Measurements from ENCODE around the gene FGF14. TPM values are rescaled to one million over a fixed set of nuclear protein-coding genes. Genes with fewer than 3 reads are reported as not detected.

The FGF14 gene
- total RNA-seq (not detected), polyA plus RNA-seq (not detected)

DNA sequence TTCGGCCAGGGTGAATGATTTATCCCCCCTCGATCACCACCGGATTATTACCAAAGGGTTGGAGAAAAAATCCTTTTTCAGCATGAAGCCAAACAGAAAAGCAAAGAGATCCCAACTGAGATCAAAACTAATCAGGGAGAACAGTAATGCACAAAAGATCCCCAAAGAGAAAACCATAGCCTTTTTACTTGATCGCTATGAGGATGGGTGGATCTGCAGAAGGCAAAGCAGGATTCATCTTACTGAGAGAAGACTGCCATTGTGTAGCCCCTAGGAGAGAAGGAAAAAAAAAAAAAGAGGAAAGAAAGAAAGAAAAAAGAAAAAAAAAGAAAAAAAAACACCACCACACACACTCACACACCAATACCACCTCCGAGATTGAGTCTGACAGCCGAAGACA is at the start of gene FGF14:
FGF14 (minus strand) TSS at position 283 of the 400 bp plus-strand sequence.
- peak within 1 kb of the TSS in 1 of 8 donors; percentile 71 for H3K27ac Mint-ChIP-seq
- ChIA-PET POLR2A (no interaction called here), CTCF (no interaction called here)

GRCh38 chr13:102443249-102443648 is 41.4 kb upstream of the FGF14 start:
- Histone ChIP-seq H3K36me3 (ENCODE audit: insufficient read depth, low read length) (no peaks in the 10 kb centered on the region), H3K27me3 (ENCODE audit: insufficient read depth, low read length, poor library complexity, severe bottlenecking) (no peaks in the 10 kb centered on the region), H3K4me1 (ENCODE audit: insufficient read depth, low read length) (no peaks in the 10 kb centered on the region), H3K4me3 (ENCODE audit: low read length) (no peak overlapping the region), H3K27ac (ENCODE audit: low read depth, low read length) (no peak overlapping the region), H3K9me3 (ENCODE audit: low read length) (no peaks in the 10 kb centered on the region)
- no peak overlapping the region for H3K4me3 Mint-ChIP-seq
- peaks cover 26 to 48% of the 10 kb centered on the region in 2 donors for H3K27me3 Mint-ChIP-seq
- peaks cover 0 to 8% (median 0%) of the 10 kb centered on the region in 5 donors for H3K9me3 Mint-ChIP-seq
- peaks cover 0 to 12% (median 0%) of the 10 kb centered on the region in 3 donors for H3K36me3 Mint-ChIP-seq
- H3K27ac Mint-ChIP-seq = no peak overlapping the region
- ChIA-PET CTCF (interaction anchor here (1.5 kb wide), 1 partner anchor 12 kb away, joined by 3 read pairs; no protein-coding TSS in a partner anchor), POLR2A (no interaction called here)
- H3K4me1 Mint-ChIP-seq = no peaks in the 10 kb centered on the region
- DNase-seq = no peak

More for the DNA sequence above, at the start of gene FGF14:
- peak within 1 kb of the TSS; percentile 58 to 81 (median 79) for H3K4me3 Mint-ChIP-seq
- H3K36me3 ChIP-seq (ENCODE audit: insufficient read depth, low read length) = no peaks in the 10 kb centered on the region
- DNase-seq = no peak
- H3K9me3 Mint-ChIP-seq = no peaks in the 10 kb centered on the region
- peaks cover 25 to 31% (median 29%) of the 10 kb centered on the region in 3 donors for H3K4me1 Mint-ChIP-seq
- no peak within 1 kb of the TSS for H3K4me3 ChIP-seq (ENCODE audit: low read length)
- no peaks in the 10 kb centered on the region for H3K9me3 ChIP-seq (ENCODE audit: low read length)
- peaks cover 39% of the 10 kb centered on the region for H3K27me3 ChIP-seq (ENCODE audit: insufficient read depth, low read length, poor library complexity, severe bottlenecking)
- H3K36me3 Mint-ChIP-seq = peaks cover 0 to 1% (median 0%) of the 10 kb centered on the region in 3 donors
- H3K27ac ChIP-seq (ENCODE audit: low read depth, low read length) = no peak within 1 kb of the TSS
- peaks cover 44 to 68% of the 10 kb centered on the region in 2 donors for H3K27me3 Mint-ChIP-seq
- H3K4me1 ChIP-seq (ENCODE audit: insufficient read depth, low read length) = peaks cover 22% of the 10 kb centered on the region

DNA sequence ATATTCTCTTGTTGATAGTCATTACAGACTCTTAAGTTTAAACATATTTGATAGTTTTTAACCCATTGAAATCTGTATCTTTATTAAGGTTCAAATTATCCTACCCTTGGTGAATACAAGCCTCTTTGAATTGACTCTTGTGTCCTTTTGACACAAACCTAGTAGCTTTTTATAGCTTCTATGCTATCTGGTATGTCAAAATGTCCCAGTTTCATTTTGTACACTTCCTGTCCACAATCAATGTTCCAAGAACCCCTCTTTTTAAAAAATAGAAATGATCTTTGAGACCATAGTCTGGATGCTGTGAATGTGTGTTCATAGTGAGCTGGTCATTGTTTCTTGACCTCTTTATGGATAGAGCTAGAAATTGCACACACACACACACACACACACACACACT is 39.2 kb upstream of the FGF14 start:
- H3K4me3 Mint-ChIP-seq = no peak overlapping the region
- DNase-seq = no peak
- Histone ChIP-seq H3K4me3 (ENCODE audit: low read length) (no peak overlapping the region), H3K4me1 (ENCODE audit: insufficient read depth, low read length) (no peaks in the 10 kb centered on the region), H3K9me3 (ENCODE audit: low read length) (no peaks in the 10 kb centered on the region), H3K36me3 (ENCODE audit: insufficient read depth, low read length) (no peaks in the 10 kb centered on the region), H3K27ac (ENCODE audit: low read depth, low read length) (no peak overlapping the region), H3K27me3 (ENCODE audit: insufficient read depth, low read length, poor library complexity, severe bottlenecking) (no peaks in the 10 kb centered on the region)
- ChIA-PET POLR2A (no interaction called here), CTCF (no interaction called here)
- H3K27ac Mint-ChIP-seq = no peak overlapping the region
- H3K27me3 Mint-ChIP-seq = peaks cover 26 to 43% of the 10 kb centered on the region in 2 donors
- peaks cover 0 to 12% (median 0%) of the 10 kb centered on the region in 3 donors for H3K36me3 Mint-ChIP-seq
- H3K9me3 Mint-ChIP-seq = peaks cover 0 to 8% (median 0%) of the 10 kb centered on the region in 5 donors
- H3K4me1 Mint-ChIP-seq = no peaks in the 10 kb centered on the region

GRCh38 chr13:102440259-102440936 is 38.5 kb upstream of the FGF14 start:
- H3K36me3 ChIP-seq (ENCODE audit: insufficient read depth, low read length) = no peaks in the 10 kb centered on the region
- no peak for DNase-seq
- no peaks in the 10 kb centered on the region for H3K4me1 ChIP-seq (ENCODE audit: insufficient read depth, low read length)
- Mint-ChIP-seq H3K27ac (peak overlapping the region in 1 of 8 donors; percentile 4), H3K36me3 (peaks cover 0 to 12% (median 0%) of the 10 kb centered on the region in 3 donors), H3K9me3 (peaks cover 0 to 9% (median 3%) of the 10 kb centered on the region in 5 donors), H3K4me3 (no peak overlapping the region), H3K27me3 (peaks cover 25 to 44% of the 10 kb centered on the region in 2 donors), H3K4me1 (no peaks in the 10 kb centered on the region)
- no peak overlapping the region for H3K4me3 ChIP-seq (ENCODE audit: low read length)
- POLR2A ChIA-PET = interaction anchor here (0.7 kb wide), 1 partner anchor 215 kb away, joined by 4 read pairs; no protein-coding TSS in a partner anchor
- no peaks in the 10 kb centered on the region for H3K27me3 ChIP-seq (ENCODE audit: insufficient read depth, low read length, poor library complexity, severe bottlenecking)
- no peaks in the 10 kb centered on the region for H3K9me3 ChIP-seq (ENCODE audit: low read length)
- CTCF ChIA-PET = no interaction called here
- no peak overlapping the region for H3K27ac ChIP-seq (ENCODE audit: low read depth, low read length)

DNA sequence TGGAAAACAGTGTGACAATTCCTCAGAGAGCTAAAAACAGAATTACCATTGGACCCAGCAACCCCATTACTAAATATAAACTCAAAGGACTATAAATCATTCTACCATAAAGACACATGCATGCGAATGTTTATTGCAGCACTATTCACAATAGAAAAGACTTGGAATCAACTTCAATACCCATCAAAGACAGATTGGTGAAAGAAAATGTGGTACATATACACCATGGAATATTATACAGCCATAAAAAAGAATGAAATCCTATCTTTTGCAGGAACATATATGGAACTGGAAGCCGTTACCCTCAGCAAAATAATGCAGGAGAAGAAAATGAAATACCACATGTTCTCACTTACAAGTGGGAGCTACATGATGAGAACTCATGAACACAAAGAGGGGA is 20.8 kb upstream of the FGF14 start:
- no peaks in the 10 kb centered on the region for H3K27me3 ChIP-seq (ENCODE audit: insufficient read depth, low read length, poor library complexity, severe bottlenecking)
- Mint-ChIP-seq H3K27me3 (peaks cover 4 to 22% of the 10 kb centered on the region in 2 donors), H3K9me3 (peaks cover 28 to 36% (median 35%) of the 10 kb centered on the region in 5 donors), H3K36me3 (peaks cover 0 to 4% (median 0%) of the 10 kb centered on the region in 3 donors), H3K27ac (no peak overlapping the region), H3K4me3 (no peak overlapping the region), H3K4me1 (no peaks in the 10 kb centered on the region)
- ChIA-PET CTCF (no interaction called here), POLR2A (no interaction called here)
- H3K36me3 ChIP-seq (ENCODE audit: insufficient read depth, low read length) = no peaks in the 10 kb centered on the region
- H3K9me3 ChIP-seq (ENCODE audit: low read length) = no peaks in the 10 kb centered on the region
- no peak overlapping the region for H3K27ac ChIP-seq (ENCODE audit: low read depth, low read length)
- H3K4me1 ChIP-seq (ENCODE audit: insufficient read depth, low read length) = no peaks in the 10 kb centered on the region
- no peak for DNase-seq
- no peak overlapping the region for H3K4me3 ChIP-seq (ENCODE audit: low read length)

GRCh38 chr13:102405499-102406100 is 3.8 kb upstream of the FGF14 start:
- H3K27ac Mint-ChIP-seq = no peak overlapping the region
- H3K4me3 ChIP-seq (ENCODE audit: low read length) = no peak overlapping the region
- peaks cover 17 to 19% (median 19%) of the 10 kb centered on the region in 3 donors for H3K4me1 Mint-ChIP-seq
- H3K4me3 Mint-ChIP-seq = no peak overlapping the region
- H3K27me3 ChIP-seq (ENCODE audit: insufficient read depth, low read length, poor library complexity, severe bottlenecking) = peaks cover 27% of the 10 kb centered on the region
- DNase-seq = no peak
- CTCF ChIA-PET = no interaction called here
- POLR2A ChIA-PET = no interaction called here
- H3K9me3 ChIP-seq (ENCODE audit: low read length) = no peaks in the 10 kb centered on the region
- H3K36me3 ChIP-seq (ENCODE audit: insufficient read depth, low read length) = no peaks in the 10 kb centered on the region
- H3K27me3 Mint-ChIP-seq = peaks cover 42 to 80% of the 10 kb centered on the region in 2 donors
- peaks cover 0 to 1% (median 0%) of the 10 kb centered on the region in 3 donors for H3K36me3 Mint-ChIP-seq
- no peak overlapping the region for H3K27ac ChIP-seq (ENCODE audit: low read depth, low read length)
- H3K9me3 Mint-ChIP-seq = no peaks in the 10 kb centered on the region
- H3K4me1 ChIP-seq (ENCODE audit: insufficient read depth, low read length) = peaks cover 19% of the 10 kb centered on the region

DNA sequence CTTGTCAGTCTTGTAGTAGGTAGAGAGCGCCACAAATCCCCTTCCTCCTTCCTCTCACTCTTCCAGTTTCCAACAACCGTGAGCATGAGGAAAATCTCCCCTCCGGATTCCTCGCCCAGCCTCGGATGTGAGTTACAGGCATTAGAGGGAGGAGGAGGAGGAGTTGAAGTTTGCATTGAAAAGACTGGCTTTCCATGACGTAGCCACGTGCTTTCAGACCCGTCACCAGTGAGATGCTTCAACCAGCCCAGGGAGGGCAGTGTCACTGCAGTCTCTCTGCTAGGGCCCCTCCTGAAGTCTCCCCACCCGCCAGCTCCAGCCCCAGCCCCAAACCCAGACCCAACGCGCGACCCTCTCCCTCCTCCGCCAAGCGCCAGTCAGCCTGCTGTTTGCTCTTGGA is 442 bp upstream of the FGF14 start:
- H3K4me3 ChIP-seq (ENCODE audit: low read length) = no peak overlapping the region
- H3K9me3 Mint-ChIP-seq = no peaks in the 10 kb centered on the region
- H3K27me3 Mint-ChIP-seq = peaks cover 43 to 69% of the 10 kb centered on the region in 2 donors
- no peaks in the 10 kb centered on the region for H3K36me3 ChIP-seq (ENCODE audit: insufficient read depth, low read length)
- H3K27ac ChIP-seq (ENCODE audit: low read depth, low read length) = no peak overlapping the region
- H3K4me1 Mint-ChIP-seq = peaks cover 25 to 31% (median 29%) of the 10 kb centered on the region in 3 donors
- no peaks in the 10 kb centered on the region for H3K9me3 ChIP-seq (ENCODE audit: low read length)
- H3K4me3 Mint-ChIP-seq = peak overlapping the region in 6 of 7 donors; percentile 21 to 63 (median 55)
- POLR2A ChIA-PET = no interaction called here
- CTCF ChIA-PET = no interaction called here
- peak overlapping the region in 1 of 8 donors; percentile 71 for H3K27ac Mint-ChIP-seq
- DNase-seq = peak in 3 of 5 donors; percentile 1 to 61 (median 20)
- peaks cover 39% of the 10 kb centered on the region for H3K27me3 ChIP-seq (ENCODE audit: insufficient read depth, low read length, poor library complexity, severe bottlenecking)
- H3K36me3 Mint-ChIP-seq = peaks cover 0 to 1% (median 0%) of the 10 kb centered on the region in 3 donors
- peaks cover 22% of the 10 kb centered on the region for H3K4me1 ChIP-seq (ENCODE audit: insufficient read depth, low read length)

- POLR2A ChIA-PET = no interaction called here
- H3K4me3 ChIP-seq (ENCODE audit: low read length) = no peak overlapping the region
These were observed 583 bp downstream of the FGF14 start for GRCh38 chr13:102401265-102401664.

More at GRCh38 chr13:102401265-102401664, 583 bp downstream of the FGF14 start:
- peak in 2 of 5 donors; percentile 1 to 12 for DNase-seq
- CTCF ChIA-PET = no interaction called here
- H3K4me1 Mint-ChIP-seq = peaks cover 25 to 31% (median 29%) of the 10 kb centered on the region in 3 donors
- peaks cover 0 to 1% (median 0%) of the 10 kb centered on the region in 3 donors for H3K36me3 Mint-ChIP-seq
- Histone ChIP-seq H3K9me3 (ENCODE audit: low read length) (no peaks in the 10 kb centered on the region), H3K36me3 (ENCODE audit: insufficient read depth, low read length) (no peaks in the 10 kb centered on the region), H3K27me3 (ENCODE audit: insufficient read depth, low read length, poor library complexity, severe bottlenecking) (peaks cover 39% of the 10 kb centered on the region), H3K27ac (ENCODE audit: low read depth, low read length) (no peak overlapping the region), H3K4me1 (ENCODE audit: insufficient read depth, low read length) (peaks cover 22% of the 10 kb centered on the region)
- no peak overlapping the region for H3K27ac Mint-ChIP-seq
- H3K27me3 Mint-ChIP-seq = peaks cover 45 to 65% of the 10 kb centered on the region in 2 donors
- peak overlapping the region; percentile 58 to 81 (median 79) for H3K4me3 Mint-ChIP-seq
- no peaks in the 10 kb centered on the region for H3K9me3 Mint-ChIP-seq

Data from CD8-positive, alpha-beta memory T cell (primary cell).